Ascending aorta (tissue), 2 donors: ENCODE data around the gene OSER1. TPM values are rescaled to one million over a fixed set of nuclear protein-coding genes. Genes with fewer than 3 reads are reported as not detected.

ENCODE experiments used
- DNase-seq, 2 donors: peaks; one replicate each; pipeline ENCODE4 v3.0.0-alpha.2; 2019; ENCODE audit warnings: low spot score in 2 of 2
- H3K27ac ChIP-seq, 2 donors: fragments of 200-600 bp; sonication (generic); one replicate each; pipeline ENCODE4 v1.5.1; 2016 to 2017; ENCODE audit warnings: mild to moderate bottlenecking in 1 of 2
- H3K27me3 ChIP-seq: fragments of 200-600 bp; sonication (generic); one replicate; pipeline ENCODE4 v1.5.1; 2017
- H3K36me3 ChIP-seq, 2 donors: fragments of 200-600 bp; sonication (generic); one replicate each; pipeline ENCODE4 v1.5.1; 2016
- H3K4me1 ChIP-seq, 2 donors: fragments of 200-600 bp; sonication (generic); one replicate each; pipeline ENCODE4 v1.5.1; 2016 to 2017; ENCODE audit warnings: mild to moderate bottlenecking in 1 of 2
- H3K4me3 ChIP-seq, 2 donors: fragments of 200-600 bp; sonication (generic); one replicate each; pipeline ENCODE4 v1.5.1; 2016 to 2017; ENCODE audit warnings: mild to moderate bottlenecking in 1 of 2
- H3K9me3 ChIP-seq, 2 donors: fragments of 200-600 bp; sonication (generic); one replicate each; pipeline ENCODE4 v1.5.1; 2016
- intact Hi-C: fragments of 100-400 bp; cut with DNase I; formaldehyde crosslinking; loops from one replicate; pipeline ENCODE4 v1.15.1; 2023
- total RNA-seq: library from RNA; depleted of rRNA; stranded (reverse); fragments of >200 nt; gene quantifications from one replicate; pipeline ENCODE4 v1.1.0, GENCODE V29; 2016
- TF ChIP-seq, protein P1 (sequence below), 3 experiments: fragments of 200-600 bp in 2 of 3; fragments of 450-650 bp in 1 of 3; sonication (generic) in 2 of 3; IDR thresholded peaks; one replicate each; pipeline ENCODE4 v1.5.1; 2016 to 2019; ENCODE audit warnings: antibody characterized with exemption in 3 of 3, mild to moderate bottlenecking in 1 of 3, moderate library complexity in 1 of 3

The OSER1 gene
- total RNA-seq, 1 donor from 2014 or later = 9.2 TPM

DNA sequence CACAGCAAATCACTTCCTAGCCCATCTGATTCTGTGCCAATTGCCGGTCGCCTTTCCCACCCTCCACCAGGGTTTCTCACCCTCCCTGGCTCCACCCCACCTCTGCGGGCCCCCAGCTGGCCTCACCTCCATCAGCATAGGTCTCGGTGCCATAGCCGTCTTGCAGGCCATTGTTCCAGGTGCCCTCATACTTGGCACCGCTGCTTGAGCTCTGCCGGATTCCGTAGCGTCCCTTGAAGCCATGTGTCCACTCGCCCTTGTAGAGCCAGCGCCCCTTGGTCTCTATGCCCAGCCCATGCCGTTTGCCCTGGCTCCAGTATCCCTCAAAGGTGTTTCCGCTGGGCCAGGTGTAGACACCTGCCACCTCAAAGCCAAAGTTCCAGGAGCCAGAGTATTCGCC, 24.4 kb downstream of the OSER1 start:
- no peak for DNase-seq

DNA sequence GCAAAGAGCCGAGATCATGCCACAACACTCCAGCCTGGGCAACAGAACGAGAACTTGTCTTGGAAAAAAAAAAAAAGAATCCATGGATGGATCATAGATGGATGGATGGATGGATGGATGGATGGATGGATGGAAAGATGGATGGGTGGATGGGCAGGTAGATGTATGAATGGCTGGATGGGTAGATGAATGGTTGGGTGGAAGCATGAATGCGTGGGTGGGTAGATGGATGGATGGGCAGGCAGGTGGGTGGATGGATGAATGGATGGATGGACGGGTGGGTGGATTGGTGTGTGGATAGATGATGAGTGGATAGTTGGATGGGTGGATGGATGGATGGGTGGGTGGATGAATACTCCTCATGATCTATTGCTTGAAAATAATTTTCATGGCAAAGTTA, 25.0 kb downstream of the OSER1 start:
- TF ChIP-seq, protein P1, sequence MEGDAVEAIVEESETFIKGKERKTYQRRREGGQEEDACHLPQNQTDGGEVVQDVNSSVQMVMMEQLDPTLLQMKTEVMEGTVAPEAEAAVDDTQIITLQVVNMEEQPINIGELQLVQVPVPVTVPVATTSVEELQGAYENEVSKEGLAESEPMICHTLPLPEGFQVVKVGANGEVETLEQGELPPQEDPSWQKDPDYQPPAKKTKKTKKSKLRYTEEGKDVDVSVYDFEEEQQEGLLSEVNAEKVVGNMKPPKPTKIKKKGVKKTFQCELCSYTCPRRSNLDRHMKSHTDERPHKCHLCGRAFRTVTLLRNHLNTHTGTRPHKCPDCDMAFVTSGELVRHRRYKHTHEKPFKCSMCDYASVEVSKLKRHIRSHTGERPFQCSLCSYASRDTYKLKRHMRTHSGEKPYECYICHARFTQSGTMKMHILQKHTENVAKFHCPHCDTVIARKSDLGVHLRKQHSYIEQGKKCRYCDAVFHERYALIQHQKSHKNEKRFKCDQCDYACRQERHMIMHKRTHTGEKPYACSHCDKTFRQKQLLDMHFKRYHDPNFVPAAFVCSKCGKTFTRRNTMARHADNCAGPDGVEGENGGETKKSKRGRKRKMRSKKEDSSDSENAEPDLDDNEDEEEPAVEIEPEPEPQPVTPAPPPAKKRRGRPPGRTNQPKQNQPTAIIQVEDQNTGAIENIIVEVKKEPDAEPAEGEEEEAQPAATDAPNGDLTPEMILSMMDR (IDR thresholded peaks at IDR 0.05) = no peak
- H3K36me3 ChIP-seq = no peaks in the 10 kb centered on the region
- no peaks in the 10 kb centered on the region for H3K9me3 ChIP-seq
- DNase-seq = no peak
- peak overlapping the region; percentile 89 to 95 for H3K27ac ChIP-seq
- intact Hi-C loops = loop anchor here (10.0 kb wide), 2 partner anchors 171 to 509 kb away; no protein-coding TSS in a partner anchor
- H3K27me3 ChIP-seq = no peaks in the 10 kb centered on the region
- H3K4me3 ChIP-seq = peak overlapping the region; percentile 61 to 82
- H3K4me1 ChIP-seq = peaks cover 11 to 21% of the 10 kb centered on the region in 2 donors

More for the DNA sequence above, 24.4 kb downstream of the OSER1 start:
- Histone ChIP-seq H3K4me3 (peak overlapping the region; percentile 61 to 82), H3K9me3 (no peaks in the 10 kb centered on the region), H3K27me3 (no peaks in the 10 kb centered on the region), H3K36me3 (no peaks in the 10 kb centered on the region), H3K27ac (peak overlapping the region; percentile 89 to 95), H3K4me1 (peaks cover 11 to 20% of the 10 kb centered on the region in 2 donors)
- TF ChIP-seq, protein P1 (IDR thresholded peaks at IDR 0.05) = no peak
- intact Hi-C loops = loop anchor here (2.0 to 10.0 kb wide), 4 partner anchors 25 to 509 kb away; partner anchors contain the start of gene OSER1

DNA sequence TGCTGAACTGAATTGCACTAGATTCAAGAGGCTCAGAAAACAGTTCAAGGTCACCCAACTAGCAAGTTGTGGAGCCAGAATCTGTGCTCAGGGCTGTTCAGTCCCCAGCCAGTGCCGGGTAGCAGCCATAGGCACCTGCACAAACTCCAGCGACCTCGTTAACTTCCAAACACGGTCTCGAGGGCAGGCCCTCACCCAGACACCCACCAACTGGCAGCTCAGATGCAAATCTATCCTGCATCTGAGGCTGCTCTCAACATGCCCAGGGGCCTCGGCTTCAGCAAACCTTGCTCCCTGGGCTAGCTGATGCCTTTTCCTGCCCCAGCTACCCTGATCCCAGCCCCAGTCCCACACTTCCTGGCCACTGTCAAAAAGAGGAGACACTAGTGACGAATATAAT, 27.3 kb downstream of the OSER1 start:
- Histone ChIP-seq H3K4me3 (peak overlapping the region; percentile 61 to 82), H3K9me3 (no peaks in the 10 kb centered on the region), H3K27ac (peak overlapping the region; percentile 89 to 95), H3K4me1 (peaks cover 5 to 24% of the 10 kb centered on the region in 2 donors), H3K36me3 (no peaks in the 10 kb centered on the region), H3K27me3 (no peaks in the 10 kb centered on the region)
- intact Hi-C loops = loop anchor here (10.0 kb wide), 2 partner anchors 168 to 512 kb away; no protein-coding TSS in a partner anchor
- no peak for DNase-seq
- TF ChIP-seq, protein P1 (IDR thresholded peaks at IDR 0.05) = no peak

DNA sequence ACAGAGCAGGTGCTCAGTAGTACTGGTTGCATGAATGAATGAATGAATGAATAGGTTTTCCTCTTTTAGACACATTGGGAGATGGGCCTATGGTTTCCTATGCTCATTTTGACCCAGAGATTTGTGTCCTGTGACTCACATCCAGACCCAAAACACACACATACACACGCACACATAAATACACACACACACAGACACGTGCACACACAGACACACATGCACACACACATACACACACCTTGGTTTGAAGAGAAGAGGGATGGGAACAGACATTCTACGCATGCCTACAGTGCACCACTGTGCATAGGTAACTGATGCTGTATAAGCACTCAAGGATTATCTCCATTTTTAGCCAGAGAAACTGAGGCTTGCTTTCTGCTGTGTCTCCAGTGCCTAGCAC, 27.7 kb downstream of the OSER1 start:
- TF ChIP-seq, protein P1 (IDR thresholded peaks at IDR 0.05) = no peak
- H3K27ac ChIP-seq = peak overlapping the region; percentile 89 to 95
- no peaks in the 10 kb centered on the region for H3K9me3 ChIP-seq
- peak overlapping the region; percentile 61 to 82 for H3K4me3 ChIP-seq
- no peak for DNase-seq
- intact Hi-C loops = loop anchor here (10.0 kb wide), 2 partner anchors 168 to 512 kb away; no protein-coding TSS in a partner anchor
- peaks cover under 1 to 24% of the 10 kb centered on the region in 2 donors for H3K4me1 ChIP-seq
- no peaks in the 10 kb centered on the region for H3K36me3 ChIP-seq
- H3K27me3 ChIP-seq = no peaks in the 10 kb centered on the region

DNA sequence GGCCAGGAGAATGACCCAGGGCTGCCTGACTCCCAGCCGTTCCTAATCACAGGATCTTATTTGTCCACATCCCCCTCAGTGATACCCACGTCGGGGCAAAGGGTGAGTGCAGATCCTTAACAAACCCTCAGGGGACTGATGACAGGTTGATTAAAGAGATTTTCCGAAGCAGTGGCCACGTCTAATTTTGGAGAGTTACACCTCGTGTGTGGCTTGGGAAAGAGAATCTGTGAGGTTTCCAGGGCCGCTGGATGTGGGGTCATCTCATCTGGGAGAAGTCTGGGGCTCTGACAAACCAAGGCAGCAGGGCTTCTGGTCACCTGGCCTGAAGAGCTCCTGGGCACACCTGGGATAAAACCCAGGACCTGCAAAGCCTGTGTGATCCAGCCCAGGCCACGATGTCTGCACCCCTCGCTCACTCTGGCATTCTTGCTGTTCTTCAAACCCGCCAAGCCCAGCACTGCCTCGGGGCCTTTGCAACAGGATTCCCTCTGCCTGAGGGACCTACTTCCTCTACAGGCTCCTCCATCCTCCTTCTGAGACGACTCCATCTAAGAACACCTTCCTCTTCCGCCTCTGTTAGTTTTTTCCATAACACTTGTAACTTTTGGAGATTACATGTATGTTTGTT, 28.3 kb downstream of the OSER1 start:
- TF ChIP-seq, protein P1 (IDR thresholded peaks at IDR 0.05) = no peak
- H3K4me1 ChIP-seq = peaks cover 2 to 30% of the 10 kb centered on the region in 2 donors
- H3K4me3 ChIP-seq = peak overlapping the region; percentile 61 to 82
- intact Hi-C loops = loop anchor here (10.0 kb wide), 2 partner anchors 167 to 513 kb away; no protein-coding TSS in a partner anchor
- H3K36me3 ChIP-seq = no peaks in the 10 kb centered on the region
- H3K9me3 ChIP-seq = no peaks in the 10 kb centered on the region
- H3K27me3 ChIP-seq = no peaks in the 10 kb centered on the region
- peak overlapping the region; percentile 89 to 95 for H3K27ac ChIP-seq
- no peak for DNase-seq
